PC-3 (cell line): ENCODE results near the gene RGL3. TPM values are rescaled to one million over a fixed set of nuclear protein-coding genes. Genes with fewer than 3 reads are reported as not detected.

Source experiments
- ATAC-seq: fragments of 200-7000 bp; cut with Tn5 transposase; 2 replicates; pipeline ENCODE4 v1.9.1; 2020; ENCODE audit warnings: mild to moderate bottlenecking, moderate library complexity
- BruUV-seq: library from RNA; stranded (reverse); fragments of 400-500 nt; replicated peaks from 2 replicates; lab custom pipeline; 2021; lab: Mats Ljungman, UMichigan
- CTCF ChIA-PET: fragments of 300-600 bp; sonication (Branson Sonifier 250); formaldehyde crosslinking; loops from one replicate; lab custom pipeline; 2022; ENCODE audit warnings: antibody characterized with exemption; lab: Charles Lee
- POLR2A ChIA-PET: fragments of 300-600 bp; sonication (Branson Sonifier 250); formaldehyde crosslinking; loops from one replicate; lab custom pipeline; 2022; ENCODE audit warnings: antibody characterized with exemption; ENCODE audit not compliant: unreplicated experiment; lab: Charles Lee
- DNase-seq: peaks from one replicate; pipeline ENCODE4 v3.0.0-alpha.2; 2015
- H2AFZ ChIP-seq: fragments of 300-600 bp; sonication (generic); 2 replicates; pipeline ENCODE4 v1.6.0; 2016; ENCODE audit warnings: antibody characterized with exemption, low read length
- H3F3A ChIP-seq: fragments of 300-600 bp; sonication (generic); one replicate; pipeline ENCODE4 v1.6.0; 2017; ENCODE audit warnings: antibody characterized with exemption, low read length, control low read depth, mild to moderate bottlenecking; ENCODE audit not compliant: unreplicated experiment
- H3K27ac ChIP-seq: fragments of 300-600 bp; sonication (generic); 2 replicates; pipeline ENCODE4 v1.5.1; 2016; ENCODE audit warnings: mild to moderate bottlenecking, low read length
- H3K27me3 ChIP-seq: fragments of 300-600 bp; sonication (generic); 2 replicates; pipeline ENCODE4 v1.6.1; 2016; ENCODE audit warnings: low read length, mixed read lengths
- H3K36me3 ChIP-seq: fragments of 300-600 bp; sonication (generic); 2 replicates; pipeline ENCODE4 v1.6.1; 2016; ENCODE audit warnings: low read depth, mixed run types, low read length, mixed read lengths
- H3K4me1 ChIP-seq: fragments of 300-600 bp; sonication (generic); 2 replicates; pipeline ENCODE4 v1.5.1; 2016; ENCODE audit warnings: low read length; ENCODE audit not compliant: insufficient read depth
- H3K4me2 ChIP-seq: fragments of 300-600 bp; sonication (generic); 2 replicates; pipeline ENCODE4 v1.6.0; 2016; ENCODE audit warnings: low read length
- H3K4me3 ChIP-seq: fragments of 300-600 bp; sonication (generic); 2 replicates; pipeline ENCODE4 v1.5.1; 2016; ENCODE audit warnings: mild to moderate bottlenecking, low read length, mixed read lengths
- H3K79me2 ChIP-seq: fragments of 300-600 bp; sonication (generic); 2 replicates; pipeline ENCODE4 v1.6.1; 2017; ENCODE audit warnings: low read length, mixed read lengths
- H3K9ac ChIP-seq: fragments of 300-600 bp; sonication (generic); 2 replicates; pipeline ENCODE4 v1.6.0; 2016; ENCODE audit warnings: mild to moderate bottlenecking, low read length
- H3K9me2 ChIP-seq: fragments of 300-600 bp; sonication (generic); replicated peaks from 2 replicates; pipeline ENCODE4 v1.6.1; 2016; ENCODE audit warnings: mixed run types, low read length, mixed read lengths
- H3K9me3 ChIP-seq: fragments of 300-600 bp; sonication (generic); 2 replicates; pipeline ENCODE4 v1.6.1; 2016; ENCODE audit warnings: low read length, mixed read lengths
- H4K20me1 ChIP-seq: fragments of 300-600 bp; sonication (generic); 2 replicates; pipeline ENCODE4 v1.6.1; 2016; ENCODE audit warnings: low read length, mixed read lengths
- CTCF ChIP-seq: fragments of 300-600 bp; sonication (generic); conservative IDR thresholded peaks from 2 replicates; pipeline ENCODE4 v1.5.1; 2017; ENCODE audit warnings: antibody characterized with exemption, low read depth, mild to moderate bottlenecking, low read length
- EZH2 ChIP-seq: fragments of 300-600 bp; sonication (generic); IDR thresholded peaks from one replicate; pipeline ENCODE4 v1.6.1; 2017; ENCODE audit warnings: antibody characterized with exemption, mild to moderate bottlenecking, low read length; ENCODE audit not compliant: unreplicated experiment
- EZH2phosphoT487 ChIP-seq: fragments of 300-600 bp; sonication (generic); IDR thresholded peaks from 2 replicates; pipeline ENCODE4 v1.6.1; 2018; ENCODE audit warnings: mild to moderate bottlenecking, antibody characterized with exemption, low read length, borderline replicate concordance
- intact Hi-C: fragments of 100-400 bp; cut with micrococcal nuclease; formaldehyde crosslinking; loops from 2 replicates; pipeline ENCODE4 v1.9.0; 2023
- total RNA-seq: library from RNA; depleted of rRNA; stranded (reverse); fragments of >200 nt; gene quantifications from 2 replicates; pipeline ENCODE4 v1.2.3, GENCODE V29; 2014

Gene RGL3
- total RNA-seq, 1 experiment from 2014 or later, result 23.5 TPM

- TF ChIP-seq EZH2phosphoT487 (no peak), CTCF (no peak), EZH2 (no peak)
- Histone ChIP-seq H3K9ac (no peak overlapping the region), H4K20me1 (no peaks in the 10 kb centered on the region), H3K9me2 (no peaks in the 10 kb centered on the region), H3K9me3 (no peaks in the 10 kb centered on the region), H3K27me3 (no peaks in the 10 kb centered on the region), H3K4me3 (no peak overlapping the region), H2AFZ (no peak overlapping the region), H3K4me1 (no peaks in the 10 kb centered on the region), H3K27ac (no peak overlapping the region), H3K4me2 (no peak overlapping the region), H3K36me3 (peaks cover 25% of the 10 kb centered on the region), H3F3A (no peaks in the 10 kb centered on the region), H3K79me2 (no peaks in the 10 kb centered on the region)
- intact Hi-C loops, result no loop called here
- BruUV-seq, result no TSS peak
- DNase-seq, result no peak
- ChIA-PET POLR2A (no interaction called here), CTCF (interaction anchor here (0.6 kb wide), 2 partner anchors 30 to 264 kb away, joined by 3 read pairs; no protein-coding TSS in a partner anchor)
- ATAC-seq, result no peak
Measured at GRCh38 chr19:11451871-11452619, 32.9 kb upstream of the RGL3 start.

- Histone ChIP-seq H3K9ac (no peak overlapping the region), H2AFZ (no peak overlapping the region), H3K27me3 (no peaks in the 10 kb centered on the region), H4K20me1 (no peaks in the 10 kb centered on the region), H3K4me1 (no peaks in the 10 kb centered on the region), H3K27ac (no peak overlapping the region), H3F3A (no peaks in the 10 kb centered on the region), H3K36me3 (peaks cover 27% of the 10 kb centered on the region), H3K4me3 (no peak overlapping the region), H3K79me2 (no peaks in the 10 kb centered on the region), H3K9me3 (no peaks in the 10 kb centered on the region), H3K4me2 (no peak overlapping the region), H3K9me2 (no peaks in the 10 kb centered on the region)
- DNase-seq, result no peak
- TF ChIP-seq CTCF (no peak), EZH2phosphoT487 (no peak), EZH2 (no peak)
- BruUV-seq, result no TSS peak
- ChIA-PET CTCF (no interaction called here), POLR2A (no interaction called here)
- ATAC-seq, result no peak
- intact Hi-C loops, result no loop called here
Measured at GRCh38 chr19:11451327-11451870, 32.3 kb upstream of the RGL3 start.
